Measurements from ENCODE around the gene SYPL1.
"Not testable (repeated sequence)": the region's sequence is repeated elsewhere in the genome, so short reads cannot be mapped to it uniquely, and the experiment has no call there.

Gene SYPL1

GRCh38 chr7:106112118-106112971 lies at the start of gene SYPL1:
SYPL1 (minus strand) TSS chr7:106112312; CDS start chr7:106112208, 104 bp downstream.
- peak; percentile 84 for DNase-seq

DNA sequence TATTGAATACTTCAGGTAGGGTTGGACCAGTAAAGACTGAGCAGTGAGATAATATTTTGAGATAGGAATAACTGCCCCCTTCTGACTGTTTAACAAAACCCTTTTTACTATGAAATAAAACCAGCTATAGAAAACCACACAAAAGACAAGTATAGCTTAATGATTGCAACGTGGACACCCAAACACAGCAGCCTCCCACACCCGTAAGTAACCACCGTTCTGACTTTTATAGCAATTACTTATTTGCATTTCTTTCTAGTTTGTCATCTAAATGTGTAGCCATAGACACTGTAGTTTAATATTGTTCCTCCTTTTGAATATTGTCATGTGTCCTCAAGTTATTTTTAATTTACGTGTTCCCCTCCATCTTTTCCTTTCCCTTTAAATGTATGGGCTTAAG lies 42.9 kb upstream of the SYPL1 start:
- DNase-seq, result no peak

DNA sequence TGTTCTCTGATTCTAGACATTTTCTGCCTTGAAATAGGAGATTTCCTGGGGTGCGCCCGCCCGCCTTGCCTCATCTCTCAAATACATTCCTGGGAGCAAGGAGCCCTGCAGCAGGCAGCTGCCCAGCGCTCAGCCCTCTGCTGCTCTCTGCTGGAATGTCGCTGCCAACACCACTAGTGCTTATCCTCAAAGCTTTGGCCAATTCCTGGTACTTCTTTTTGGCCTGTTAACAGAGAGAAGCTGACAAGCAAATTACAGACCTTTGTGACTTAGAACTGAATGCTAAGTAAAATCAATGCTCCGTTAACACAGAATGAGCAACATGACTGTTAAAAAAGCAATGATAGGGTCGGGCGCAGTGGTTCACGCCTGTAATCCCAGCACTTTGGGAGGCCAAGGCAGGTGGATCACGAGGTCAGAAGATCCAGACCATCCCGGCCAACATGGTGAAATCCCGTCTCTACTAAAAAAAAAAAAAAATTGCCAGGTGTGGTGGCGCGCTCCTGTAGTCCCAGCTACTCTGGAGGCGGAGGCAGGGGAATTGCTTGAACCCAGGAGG lies 41.9 kb upstream of the SYPL1 start:
- DNase-seq, result peak; percentile 72

DNA sequence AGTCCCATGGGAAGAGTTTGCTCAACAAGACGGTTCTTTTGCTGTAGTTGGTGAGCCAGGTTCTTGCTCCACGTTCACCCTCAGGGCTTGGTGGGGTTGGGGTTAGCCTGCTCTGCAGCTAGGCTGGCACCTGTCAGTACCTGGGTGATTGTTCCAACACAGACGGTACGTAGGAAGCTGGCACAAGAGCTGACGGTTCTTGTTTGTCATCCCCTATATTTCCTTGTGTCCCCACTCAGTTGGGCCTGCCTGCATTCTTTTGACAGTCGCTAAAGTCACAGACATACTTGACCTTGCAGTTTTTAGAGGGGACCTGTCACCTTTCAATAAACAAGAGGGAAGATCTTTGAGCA lies 40.2 kb upstream of the SYPL1 start:
- DNase-seq, result no peak

DNA sequence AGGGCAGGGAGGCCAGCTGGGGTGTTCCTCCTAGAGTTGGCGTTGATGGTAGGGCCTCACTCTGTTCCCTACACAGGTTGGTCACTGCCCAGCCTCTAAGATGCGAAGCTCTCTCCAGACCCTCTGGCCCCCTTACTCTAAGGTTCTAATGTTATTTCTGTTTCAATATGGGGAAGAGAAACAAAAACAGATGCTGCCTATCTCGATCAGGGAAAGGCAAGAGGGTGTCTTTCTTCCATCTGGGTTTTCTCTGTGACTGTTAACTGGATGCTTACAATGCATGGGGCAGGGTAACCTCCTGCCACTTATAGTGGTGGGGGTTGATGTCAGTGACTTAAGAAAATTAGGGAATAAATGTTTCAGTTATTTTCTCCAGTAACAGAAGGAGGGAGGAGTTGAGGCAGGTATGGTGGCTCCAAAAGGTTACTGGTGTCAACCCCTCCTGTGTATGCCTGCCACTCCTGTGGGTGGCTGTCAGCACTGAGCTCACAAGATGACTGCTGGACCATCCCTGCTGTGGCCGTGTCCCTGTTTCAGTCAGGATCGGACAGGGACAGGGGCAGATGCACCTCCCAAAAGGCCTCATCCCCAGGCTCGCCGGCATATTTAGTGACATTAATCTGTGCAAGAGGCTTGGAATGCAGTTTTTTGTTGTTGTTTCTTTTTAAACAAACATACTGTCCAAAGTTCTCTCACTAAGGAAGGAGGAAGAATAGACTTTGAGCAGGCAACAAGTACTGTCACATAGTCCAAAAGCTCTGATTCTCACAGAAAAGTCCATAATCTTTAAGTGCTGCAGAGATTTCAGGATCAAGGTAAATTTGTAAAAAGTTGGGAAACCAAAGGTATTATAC lies 39.6 kb upstream of the SYPL1 start:
- DNase-seq, result no peak

DNA sequence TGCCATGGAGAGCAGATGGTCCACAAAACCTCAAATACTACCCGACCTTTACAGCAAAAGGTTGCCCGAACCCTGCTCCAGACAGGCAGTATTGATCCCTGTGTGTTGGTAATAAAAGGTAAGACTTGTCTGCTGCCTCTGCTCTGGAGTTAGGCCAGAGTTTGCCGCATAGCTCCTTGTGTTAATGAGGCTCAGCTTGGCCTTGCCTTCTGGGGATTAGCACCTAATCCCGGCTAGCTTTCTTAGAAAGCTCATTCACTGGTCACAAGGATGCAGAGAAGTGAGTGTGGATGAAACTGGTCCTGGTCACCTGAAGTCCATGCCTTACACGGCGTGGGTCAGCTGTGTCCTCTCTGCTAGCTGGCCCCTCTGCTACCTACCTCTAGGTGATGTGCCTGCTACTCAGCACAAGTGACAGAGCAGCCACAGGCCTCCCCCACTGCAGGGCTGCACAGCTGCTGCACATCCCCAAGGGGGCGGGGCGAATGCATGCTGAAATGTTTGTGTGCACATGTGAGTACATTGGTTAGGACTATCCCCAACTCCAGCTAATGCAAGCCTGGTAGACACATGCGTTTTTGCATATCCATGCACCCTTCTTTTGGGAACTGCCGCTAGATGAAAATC lies 31.7 kb upstream of the SYPL1 start:
- no peak for DNase-seq

- DNase-seq, result no peak
These were observed 30.0 kb upstream of the SYPL1 start for GRCh38 chr7:106142136-106142535.

DNA sequence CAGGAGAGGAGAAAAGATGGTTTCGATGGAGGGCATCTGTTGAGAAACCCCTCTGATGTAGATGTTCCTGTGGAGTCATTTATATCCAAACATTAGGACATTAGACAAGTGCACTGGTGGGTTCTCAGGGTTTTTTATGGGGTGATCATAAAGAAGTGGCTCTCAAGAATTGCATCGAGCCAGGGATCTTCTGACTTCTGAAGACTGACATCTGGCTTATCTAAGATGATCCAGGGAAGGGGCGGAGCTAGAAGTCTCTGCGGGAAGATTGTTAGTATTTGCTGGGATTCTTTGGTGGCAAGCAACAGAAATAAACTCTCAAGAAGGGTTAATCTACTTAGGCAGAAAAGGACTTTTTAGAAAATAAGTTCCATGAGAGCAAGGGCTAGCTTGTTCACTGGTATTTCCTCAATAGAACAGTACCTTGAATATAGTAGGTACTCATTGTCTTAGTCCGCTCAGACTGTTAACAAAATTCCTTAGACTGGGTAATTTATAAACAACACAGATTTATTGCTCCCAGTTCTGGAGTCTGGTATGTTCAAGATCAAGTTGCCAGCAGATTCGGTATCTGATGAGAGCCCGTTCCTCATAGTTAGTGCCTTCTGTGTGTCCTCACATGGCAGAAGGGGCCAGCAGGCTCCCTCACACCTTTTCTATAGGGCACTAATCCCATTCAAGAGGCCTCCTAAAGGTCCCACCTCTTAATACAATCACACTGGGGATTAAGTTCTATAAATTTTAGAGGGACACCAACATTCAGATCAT lies 28.5 kb upstream of the SYPL1 start:
- DNase-seq, result no peak

DNA sequence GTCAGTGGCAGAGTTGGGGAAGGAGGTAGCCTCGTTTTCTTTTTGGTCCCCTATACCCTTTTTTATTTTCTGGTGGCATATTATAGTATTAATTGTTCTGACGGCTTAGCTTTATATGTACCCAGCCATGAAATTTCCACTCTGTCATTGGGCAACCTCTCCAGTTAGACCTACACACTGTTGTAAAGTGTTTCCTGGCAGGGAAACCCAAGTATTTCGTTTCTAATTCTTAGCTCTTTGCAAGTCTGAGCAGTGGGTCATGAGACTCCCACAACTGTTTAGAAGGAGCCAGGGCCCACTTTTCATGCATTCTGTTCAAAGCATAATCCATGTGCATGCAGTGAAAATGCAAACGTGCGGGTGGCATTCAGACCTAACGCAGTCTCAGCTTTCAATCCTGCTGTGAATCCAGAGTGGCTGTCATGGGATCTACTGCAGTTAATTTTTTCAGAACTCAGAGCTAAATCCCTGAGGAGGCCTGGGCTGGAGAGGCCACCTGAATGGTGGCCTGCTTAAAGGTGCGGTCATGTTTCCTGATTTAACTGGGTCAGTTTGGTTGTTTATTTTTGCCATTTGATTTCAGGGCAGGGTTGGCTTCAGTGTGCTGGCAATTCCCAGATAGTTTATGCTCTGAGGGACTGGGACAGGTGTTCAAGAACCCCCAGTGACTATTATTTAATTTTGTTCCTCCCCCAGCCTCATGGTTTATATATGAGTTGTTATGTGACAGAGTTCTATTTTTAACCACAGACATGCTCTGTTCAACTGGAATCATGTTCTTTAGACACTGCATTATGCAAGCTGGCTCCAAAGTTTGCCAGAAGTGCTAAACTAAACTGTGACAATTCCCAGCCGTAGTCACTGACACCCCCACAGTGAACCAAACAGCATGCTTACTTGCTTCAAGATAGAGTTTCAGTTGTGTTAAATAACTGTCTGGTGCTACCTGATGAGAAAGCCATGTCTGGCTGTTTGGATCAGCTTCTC lies 27.4 kb upstream of the SYPL1 start:
- no peak for DNase-seq

DNA sequence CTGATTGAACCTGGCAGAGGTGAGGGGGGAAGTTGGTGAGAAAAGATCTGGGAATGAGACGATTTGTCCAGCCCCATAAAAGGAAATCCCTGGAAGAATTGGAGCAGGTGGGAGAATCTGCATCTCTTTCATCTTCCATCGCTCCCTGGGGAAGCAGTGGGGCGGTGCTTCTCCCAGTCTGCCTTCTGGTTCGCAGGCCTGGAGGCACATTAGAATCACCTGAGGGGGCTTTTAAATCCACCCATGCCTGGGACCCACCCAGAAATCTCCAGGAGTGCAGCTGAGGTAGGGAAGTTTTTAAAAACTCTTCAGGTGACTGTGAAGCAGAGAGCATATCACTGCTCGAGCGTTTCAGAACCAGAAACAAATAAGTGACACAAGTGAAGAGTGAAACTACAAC lies 26.7 kb upstream of the SYPL1 start:
- no peak for DNase-seq

GRCh38 chr7:106138181-106138580 lies 26.1 kb upstream of the SYPL1 start:
- DNase-seq, result not testable (repeated sequence)

- DNase-seq, result no peak
These were observed 22.1 kb upstream of the SYPL1 start for GRCh38 chr7:106134241-106134640.

DNA sequence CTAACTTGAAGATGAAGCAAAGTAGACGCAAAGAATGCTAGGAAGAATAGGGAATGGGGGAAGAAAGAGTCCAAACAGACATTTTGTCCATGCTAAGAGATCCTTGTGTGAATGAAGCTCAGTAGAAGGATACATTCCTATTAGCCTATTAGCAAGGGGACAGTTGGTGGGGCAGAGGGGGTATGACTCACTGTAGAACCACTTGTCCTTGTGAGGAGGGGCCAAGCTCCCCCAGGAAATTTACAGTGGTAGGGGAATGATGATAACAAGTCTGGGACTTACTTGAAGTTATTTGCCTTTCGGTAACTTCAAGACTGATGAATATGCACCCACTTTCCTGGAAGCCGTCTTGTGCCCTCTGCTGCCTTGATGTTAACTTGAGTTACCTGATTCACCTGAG lies 17.2 kb upstream of the SYPL1 start:
- DNase-seq, result no peak

DNA sequence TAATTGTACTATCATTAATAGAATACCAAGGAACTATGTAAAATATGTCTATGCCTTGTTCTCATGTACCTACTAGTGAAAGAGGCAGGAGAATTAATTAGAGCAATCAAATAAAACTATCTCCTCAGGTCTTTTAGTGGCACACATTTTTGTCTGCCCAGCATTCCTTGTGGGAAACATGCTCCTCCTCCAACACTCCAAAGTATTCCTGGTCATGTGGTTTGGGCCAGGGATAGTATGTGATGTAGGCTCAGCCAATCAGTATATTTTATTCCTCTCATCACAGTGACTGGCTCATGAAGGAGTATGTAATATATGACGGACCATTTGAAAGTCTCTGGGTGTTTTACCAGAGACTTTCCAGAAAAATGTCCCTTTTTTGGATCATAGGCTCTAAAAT lies 16.7 kb upstream of the SYPL1 start:
- no peak for DNase-seq

DNA sequence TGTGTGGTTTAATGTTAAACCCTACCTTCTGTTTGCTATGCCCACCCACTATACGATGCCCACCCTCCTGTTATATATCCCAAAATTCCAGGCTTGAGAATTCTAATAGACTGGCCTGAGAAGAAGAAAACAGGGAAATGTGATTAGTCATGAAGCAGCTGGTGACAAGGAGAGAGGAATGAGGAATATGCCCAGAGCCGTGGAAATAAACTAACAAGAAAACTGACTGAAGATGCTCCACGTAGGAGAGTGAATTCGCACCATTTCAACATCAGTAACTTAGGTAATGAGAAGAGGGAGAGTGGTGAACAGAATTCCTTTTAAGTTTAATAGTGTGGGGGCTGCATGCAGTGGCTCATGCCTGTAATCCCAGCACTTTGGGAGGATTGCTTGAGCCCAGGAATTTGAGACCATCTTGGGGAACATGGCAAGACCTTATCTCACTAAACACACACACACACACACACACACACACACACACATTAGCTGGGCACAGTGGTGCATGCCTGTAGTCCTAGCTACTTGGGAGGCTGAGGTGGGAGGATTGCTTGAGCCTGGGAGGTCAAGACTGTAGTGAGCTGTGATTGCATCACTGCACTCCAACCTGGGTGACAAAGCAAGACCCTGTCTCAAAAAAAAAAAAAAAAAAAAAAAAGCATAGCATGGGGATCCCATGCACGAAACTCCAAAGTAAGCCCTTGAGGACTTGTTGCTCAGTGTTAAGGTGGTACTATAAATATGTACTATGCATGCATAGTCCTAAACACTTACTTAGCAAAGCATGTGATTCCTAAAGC lies 16.1 kb upstream of the SYPL1 start:
- no peak for DNase-seq

DNA sequence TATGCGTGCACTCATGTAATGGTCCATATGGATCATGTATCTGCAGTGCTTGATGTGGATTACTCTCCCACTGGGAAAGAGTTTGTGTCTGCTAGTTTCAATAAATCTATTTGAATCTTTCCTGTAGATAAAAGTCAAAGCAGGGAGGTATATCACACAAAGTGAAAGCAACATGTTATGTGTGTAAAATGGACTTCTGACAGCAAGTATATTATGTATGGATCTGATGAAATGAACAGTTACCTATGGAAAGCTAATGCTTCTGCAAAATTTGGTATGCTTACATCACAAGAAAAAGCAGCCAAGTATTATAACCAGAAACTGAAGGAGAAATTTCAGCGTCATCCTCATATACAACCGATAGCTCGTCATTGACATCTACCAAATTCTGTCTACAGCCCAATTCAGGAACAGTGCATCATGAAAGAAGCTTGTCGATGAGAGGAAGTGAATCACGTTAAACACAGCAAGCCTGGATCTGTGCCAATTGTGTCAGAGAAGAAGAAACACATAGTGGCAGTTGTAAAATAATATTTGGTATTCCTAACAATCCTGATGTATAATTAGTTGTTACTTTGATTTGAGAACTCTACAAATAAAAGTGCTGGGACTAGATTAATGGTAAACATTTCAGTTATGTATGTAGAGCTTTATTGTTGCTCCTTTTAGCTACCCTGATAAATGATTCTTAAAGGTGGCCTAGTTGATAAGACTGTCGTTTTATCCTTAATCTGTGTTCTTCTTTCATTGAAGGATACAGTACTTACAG lies 14.2 kb upstream of the SYPL1 start:
- peak; percentile 60 for DNase-seq

GRCh38 chr7:106125417-106125816 lies 13.3 kb upstream of the SYPL1 start:
- DNase-seq, result no peak

- DNase-seq, result no peak
These were observed 12.1 kb upstream of the SYPL1 start for GRCh38 chr7:106124186-106124585.

- no peak for DNase-seq
These were observed 10.6 kb upstream of the SYPL1 start for GRCh38 chr7:106122713-106123112.

Measured in OCI-M1 (cell line).